Tibial nerve (tissue), 4 donors: ENCODE measurements around the gene GALNT14. TPM values are rescaled to one million over a fixed set of nuclear protein-coding genes. Genes with fewer than 3 reads are reported as not detected.

Experiments used
- DNase-seq, 2 donors: peaks; one replicate each; pipeline ENCODE4 v3.0.0-alpha.2; 2019; ENCODE audit warnings: low spot score in 2 of 2
- H3K27ac ChIP-seq, 4 donors: fragments of 200-600 bp; sonication (generic) in 3 of 4; one replicate each; pipeline ENCODE4 v1.5.1; 2017 to 2019; ENCODE audit warnings: mild to moderate bottlenecking in 1 of 4
- H3K27me3 ChIP-seq, 2 donors: fragments of 200-600 bp; sonication (generic) in 1 of 2; one replicate each; pipeline versions ENCODE4 v1.5.1 to v1.6.0; 2017 to 2019
- H3K36me3 ChIP-seq, 3 donors: fragments of 200-600 bp; sonication (generic); one replicate each; pipeline ENCODE4 v1.5.1; 2018 to 2019
- H3K4me1 ChIP-seq, 4 donors: fragments of 200-600 bp; sonication (generic) in 3 of 4; one replicate each; pipeline ENCODE4 v1.5.1; 2017 to 2019
- H3K4me3 ChIP-seq, 4 donors: fragments of 200-600 bp; sonication (generic) in 3 of 4; one replicate each; pipeline ENCODE4 v1.5.1; 2017 to 2019; ENCODE audit warnings: mild to moderate bottlenecking in 1 of 4, moderate library complexity in 1 of 4
- H3K9me3 ChIP-seq, 4 donors: fragments of 200-600 bp; sonication (generic) in 3 of 4; one replicate each; pipeline ENCODE4 v1.5.1; 2017 to 2019
- CTCF ChIP-seq, 5 experiments: fragments of 200-600 bp in 3 of 5; fragments of 450-650 bp in 2 of 5; sonication (generic) in 3 of 5; IDR thresholded peaks; one replicate each; pipeline ENCODE4 v1.5.1; 2016 to 2019; ENCODE audit warnings: antibody characterized with exemption in 5 of 5, mild to moderate bottlenecking in 3 of 5, moderate library complexity in 2 of 5
- EP300 ChIP-seq, 2 donors: sonication (generic); formaldehyde crosslinking; IDR thresholded peaks; one replicate each; pipeline ENCODE4 v1.6.1; 2017; ENCODE audit warnings: antibody characterized with exemption in 2 of 2, mild to moderate bottlenecking in 1 of 2
- POLR2A ChIP-seq, 2 donors: fragments of 450-650 bp; IDR thresholded peaks; one replicate each; pipeline ENCODE4 v1.6.1; 2017; ENCODE audit warnings: antibody characterized with exemption in 2 of 2, mild to moderate bottlenecking in 2 of 2, moderate library complexity in 2 of 2
- WGBS, 2 donors: methylation state at CpG; one replicate each; pipeline ENCODE4 v1.1.5; 2018; 5-methylcytosine and 5-hydroxymethylcytosine counted together
- total RNA-seq, 4 donors: library from RNA; depleted of rRNA; stranded (reverse); fragments of >200 nt; gene quantifications; one replicate each; pipeline ENCODE4 v1.1.0, GENCODE V29; 2016

GALNT14 gene
- total RNA-seq, 4 donors from 2014 or later, result 0.21 to 4.2 (median 0.78) TPM; not detected in 1

GRCh38 chr2:30984148-30984547 lies 154.1 kb downstream of the GALNT14 start:
- TF ChIP-seq EP300 (IDR thresholded peaks at IDR 0.05) (no peak), CTCF (IDR thresholded peaks at IDR 0.05) (no peak), POLR2A (IDR thresholded peaks at IDR 0.05) (no peak)
- no peaks in the 10 kb centered on the region for H3K9me3 ChIP-seq
- H3K36me3 ChIP-seq, result no peaks in the 10 kb centered on the region
- H3K27ac ChIP-seq, result no peak overlapping the region
- no peaks in the 10 kb centered on the region for H3K27me3 ChIP-seq
- 43 to 73% methylated on average over 2 of the region's 2 CpGs for WGBS, 2 donors
- no peak for DNase-seq
- no peak overlapping the region for H3K4me3 ChIP-seq
- H3K4me1 ChIP-seq, result no peaks in the 10 kb centered on the region

DNA sequence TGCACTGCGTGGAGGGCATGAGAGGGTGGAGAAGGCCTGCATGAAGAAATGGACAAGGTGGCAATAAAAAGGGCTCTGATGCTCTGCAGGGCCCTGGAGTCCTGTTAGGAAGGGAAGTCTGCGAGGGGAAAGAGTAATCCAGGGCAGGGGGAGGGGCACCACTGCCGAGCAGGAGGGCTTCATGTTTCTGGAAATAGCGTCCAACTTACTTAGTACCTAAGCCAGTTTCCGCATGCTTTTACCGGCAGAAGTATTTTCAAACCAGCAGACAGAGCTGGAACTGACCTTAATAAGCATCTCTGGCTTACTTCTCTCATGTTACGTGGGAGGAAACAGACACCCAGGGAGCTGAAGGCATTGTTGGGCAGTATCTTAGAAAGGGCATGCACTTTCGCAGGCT lies 156.7 kb downstream of the GALNT14 start:
- 54% methylated on average over 8 of the region's 8 CpGs for WGBS, 2 donors
- Histone ChIP-seq H3K27me3 (no peaks in the 10 kb centered on the region), H3K27ac (no peak overlapping the region), H3K9me3 (no peaks in the 10 kb centered on the region), H3K4me1 (no peaks in the 10 kb centered on the region), H3K36me3 (no peaks in the 10 kb centered on the region), H3K4me3 (no peak overlapping the region)
- TF ChIP-seq POLR2A (IDR thresholded peaks at IDR 0.05) (no peak), EP300 (IDR thresholded peaks at IDR 0.05) (no peak), CTCF (IDR thresholded peaks at IDR 0.05) (no peak)
- no peak for DNase-seq

DNA sequence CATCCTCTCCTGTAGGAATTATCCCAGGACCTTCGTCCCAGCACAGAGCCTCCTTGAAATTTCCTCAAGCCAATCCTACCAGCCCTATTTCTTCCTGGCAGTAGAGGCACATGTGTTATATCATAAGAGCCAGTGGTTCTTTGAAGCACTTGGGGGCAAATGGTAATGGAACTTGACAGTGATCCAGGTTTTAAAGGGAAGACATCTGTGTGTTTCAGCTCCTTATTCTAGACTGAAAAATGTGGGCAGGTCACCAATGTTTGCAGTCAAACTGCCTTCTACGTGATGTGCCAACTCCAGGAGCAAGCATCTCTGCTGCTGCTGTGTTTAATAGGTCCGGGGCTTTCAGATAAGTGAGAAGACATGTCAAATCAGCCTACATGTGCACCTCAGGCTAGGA lies 157.1 kb downstream of the GALNT14 start:
- 48 to 70% methylated on average over 3 of the region's 3 CpGs for WGBS, 2 donors
- no peak overlapping the region for H3K27ac ChIP-seq
- no peak overlapping the region for H3K4me3 ChIP-seq
- DNase-seq, result no peak
- H3K4me1 ChIP-seq, result no peaks in the 10 kb centered on the region
- no peaks in the 10 kb centered on the region for H3K9me3 ChIP-seq
- H3K27me3 ChIP-seq, result no peaks in the 10 kb centered on the region
- H3K36me3 ChIP-seq, result no peaks in the 10 kb centered on the region
- TF ChIP-seq EP300 (IDR thresholded peaks at IDR 0.05) (no peak), CTCF (IDR thresholded peaks at IDR 0.05) (no peak), POLR2A (IDR thresholded peaks at IDR 0.05) (no peak)

GRCh38 chr2:30979822-30980245 lies 158.4 kb downstream of the GALNT14 start:
- WGBS, 2 donors, result 72 to 78% methylated on average over 6 of the region's 6 CpGs
- H3K36me3 ChIP-seq, result no peaks in the 10 kb centered on the region
- no peak overlapping the region for H3K27ac ChIP-seq
- DNase-seq, result no peak
- H3K4me1 ChIP-seq, result no peaks in the 10 kb centered on the region
- H3K4me3 ChIP-seq, result no peak overlapping the region
- H3K9me3 ChIP-seq, result no peaks in the 10 kb centered on the region
- no peak for TF ChIP-seq EP300 (IDR thresholded peaks at IDR 0.05)
- TF ChIP-seq POLR2A (IDR thresholded peaks at IDR 0.05), result no peak
- TF ChIP-seq CTCF (IDR thresholded peaks at IDR 0.05), result no peak
- no peaks in the 10 kb centered on the region for H3K27me3 ChIP-seq

- TF ChIP-seq POLR2A (IDR thresholded peaks at IDR 0.05), result no peak
- no peak for TF ChIP-seq EP300 (IDR thresholded peaks at IDR 0.05)
- TF ChIP-seq CTCF (IDR thresholded peaks at IDR 0.05), result no peak
- WGBS, 2 donors, result 97% methylated on average over 6 of the region's 6 CpGs
- no peak overlapping the region for H3K27ac ChIP-seq
- H3K4me1 ChIP-seq, result no peaks in the 10 kb centered on the region
- no peak overlapping the region for H3K4me3 ChIP-seq
- no peaks in the 10 kb centered on the region for H3K27me3 ChIP-seq
- H3K36me3 ChIP-seq, result no peaks in the 10 kb centered on the region
- DNase-seq, result no peak
- no peaks in the 10 kb centered on the region for H3K9me3 ChIP-seq
These were observed 159.4 kb downstream of the GALNT14 start for GRCh38 chr2:30978854-30979253.
